Mesothelial cell of epicardium (in vitro differentiated cells): ENCODE measurements around the gene PPP4R2. TPM values are rescaled to one million over a fixed set of nuclear protein-coding genes. Genes with fewer than 3 reads are reported as not detected.

Experiments used
- DNase-seq, 2 experiments: peaks; one replicate each; pipeline ENCODE4 v3.0.0; 2021; ENCODE audit warnings: low spot score in 2 of 2; ENCODE audit not compliant: unreplicated experiment in 2 of 2
- H3K27ac Mint-ChIP-seq: 2 replicates; pipeline ENCODE4 v1.8.0; 2021; ENCODE audit warnings: mixed read lengths
- H3K27me3 Mint-ChIP-seq: 2 replicates; pipeline ENCODE4 v1.8.0; 2021; ENCODE audit warnings: low read depth, mixed read lengths
- H3K36me3 Mint-ChIP-seq: 2 replicates; pipeline ENCODE4 v1.8.0; 2021; ENCODE audit warnings: mixed read lengths
- H3K4me1 Mint-ChIP-seq: 2 replicates; pipeline ENCODE4 v1.8.0; 2021; ENCODE audit warnings: mixed read lengths
- H3K4me3 Mint-ChIP-seq: 2 replicates; pipeline ENCODE4 v1.8.0; 2021; ENCODE audit warnings: mild to moderate bottlenecking, moderate library complexity, mixed read lengths
- H3K9me3 Mint-ChIP-seq: 2 replicates; pipeline ENCODE4 v1.8.0; 2021; ENCODE audit warnings: mixed read lengths
- total RNA-seq: library from RNA; stranded (reverse); gene quantifications from 3 replicates; pipeline ENCODE4 v1.2.1, GENCODE V29; 2021
- TF ChIP-seq, protein P1 (sequence below): fragments of 200-600 bp; sonication (generic); IDR thresholded peaks from one replicate; pipeline ENCODE4 v1.5.0; 2021; ENCODE audit warnings: antibody characterized with exemption; ENCODE audit not compliant: unreplicated experiment

The PPP4R2 gene
- total RNA-seq, 1 donor from 2014 or later = 111 TPM

- DNase-seq = no peak
- Mint-ChIP-seq H3K36me3 (peaks cover 7% of the 10 kb centered on the region), H3K4me3 (no peak overlapping the region), H3K27ac (no peak overlapping the region), H3K9me3 (no peaks in the 10 kb centered on the region), H3K27me3 (no peaks in the 10 kb centered on the region), H3K4me1 (peaks cover 5% of the 10 kb centered on the region)
- TF ChIP-seq, protein P1, sequence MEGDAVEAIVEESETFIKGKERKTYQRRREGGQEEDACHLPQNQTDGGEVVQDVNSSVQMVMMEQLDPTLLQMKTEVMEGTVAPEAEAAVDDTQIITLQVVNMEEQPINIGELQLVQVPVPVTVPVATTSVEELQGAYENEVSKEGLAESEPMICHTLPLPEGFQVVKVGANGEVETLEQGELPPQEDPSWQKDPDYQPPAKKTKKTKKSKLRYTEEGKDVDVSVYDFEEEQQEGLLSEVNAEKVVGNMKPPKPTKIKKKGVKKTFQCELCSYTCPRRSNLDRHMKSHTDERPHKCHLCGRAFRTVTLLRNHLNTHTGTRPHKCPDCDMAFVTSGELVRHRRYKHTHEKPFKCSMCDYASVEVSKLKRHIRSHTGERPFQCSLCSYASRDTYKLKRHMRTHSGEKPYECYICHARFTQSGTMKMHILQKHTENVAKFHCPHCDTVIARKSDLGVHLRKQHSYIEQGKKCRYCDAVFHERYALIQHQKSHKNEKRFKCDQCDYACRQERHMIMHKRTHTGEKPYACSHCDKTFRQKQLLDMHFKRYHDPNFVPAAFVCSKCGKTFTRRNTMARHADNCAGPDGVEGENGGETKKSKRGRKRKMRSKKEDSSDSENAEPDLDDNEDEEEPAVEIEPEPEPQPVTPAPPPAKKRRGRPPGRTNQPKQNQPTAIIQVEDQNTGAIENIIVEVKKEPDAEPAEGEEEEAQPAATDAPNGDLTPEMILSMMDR = no peak
These were observed 34.9 kb upstream of the PPP4R2 start for GRCh38 chr3:72961752-72962151.

DNA sequence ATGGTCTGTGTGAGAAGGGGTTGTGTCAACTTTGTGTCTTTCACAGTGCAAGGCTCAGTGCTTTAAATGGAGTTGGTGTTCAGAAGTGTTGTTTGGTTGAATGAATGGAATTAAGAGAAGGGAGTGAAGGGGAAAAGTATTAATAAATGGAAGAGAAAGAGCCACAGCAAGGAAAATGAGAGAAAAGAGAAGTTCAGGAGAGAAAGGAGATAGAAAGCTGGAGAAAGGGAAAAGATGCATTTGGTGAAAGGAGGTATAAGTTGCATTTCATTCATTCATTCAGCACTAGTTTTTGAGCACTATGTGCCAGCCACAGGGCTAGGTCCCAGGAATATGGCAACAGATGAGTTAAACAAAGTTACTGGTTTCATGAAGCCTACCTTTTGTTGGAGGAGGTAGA, 34.3 kb upstream of the PPP4R2 start:
- no peak for DNase-seq
- TF ChIP-seq, protein P1 = no peak
- Mint-ChIP-seq H3K27ac (no peak overlapping the region), H3K4me1 (peaks cover 3% of the 10 kb centered on the region), H3K9me3 (no peaks in the 10 kb centered on the region), H3K4me3 (no peak overlapping the region), H3K27me3 (no peaks in the 10 kb centered on the region), H3K36me3 (peaks cover 6% of the 10 kb centered on the region)

DNA sequence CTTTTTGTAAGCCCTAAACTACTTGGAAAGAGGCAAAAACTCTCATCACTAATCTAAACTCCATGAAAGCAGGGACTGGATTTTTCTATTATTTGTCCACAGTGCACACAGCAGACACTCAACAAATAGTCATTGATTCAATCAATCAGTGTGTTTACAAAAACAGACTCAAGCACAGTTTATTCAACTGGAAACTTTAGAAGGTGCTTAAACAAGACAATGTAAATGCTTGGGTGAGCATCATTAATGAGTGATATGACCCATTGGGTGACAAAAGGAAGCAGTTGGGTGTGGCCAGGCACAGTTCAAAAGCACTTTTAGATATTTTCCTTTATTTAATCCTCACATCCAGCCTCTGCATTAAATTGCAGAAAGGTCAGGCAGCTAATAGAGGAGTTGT, 32.0 kb upstream of the PPP4R2 start:
- Mint-ChIP-seq H3K4me1 (peaks cover 1% of the 10 kb centered on the region), H3K27ac (no peak overlapping the region), H3K27me3 (no peaks in the 10 kb centered on the region), H3K9me3 (no peaks in the 10 kb centered on the region), H3K4me3 (no peak overlapping the region), H3K36me3 (peaks cover 15% of the 10 kb centered on the region)
- DNase-seq = no peak
- TF ChIP-seq, protein P1 = no peak

- DNase-seq = no peak
- no peak overlapping the region for H3K4me3 Mint-ChIP-seq
- H3K27ac Mint-ChIP-seq = no peak overlapping the region
- H3K4me1 Mint-ChIP-seq = peaks cover 5% of the 10 kb centered on the region
- no peaks in the 10 kb centered on the region for H3K27me3 Mint-ChIP-seq
- TF ChIP-seq, protein P1 = no peak
- no peaks in the 10 kb centered on the region for H3K9me3 Mint-ChIP-seq
- peaks cover 13% of the 10 kb centered on the region for H3K36me3 Mint-ChIP-seq
These were observed 28.3 kb upstream of the PPP4R2 start for GRCh38 chr3:72968266-72968664.

DNA sequence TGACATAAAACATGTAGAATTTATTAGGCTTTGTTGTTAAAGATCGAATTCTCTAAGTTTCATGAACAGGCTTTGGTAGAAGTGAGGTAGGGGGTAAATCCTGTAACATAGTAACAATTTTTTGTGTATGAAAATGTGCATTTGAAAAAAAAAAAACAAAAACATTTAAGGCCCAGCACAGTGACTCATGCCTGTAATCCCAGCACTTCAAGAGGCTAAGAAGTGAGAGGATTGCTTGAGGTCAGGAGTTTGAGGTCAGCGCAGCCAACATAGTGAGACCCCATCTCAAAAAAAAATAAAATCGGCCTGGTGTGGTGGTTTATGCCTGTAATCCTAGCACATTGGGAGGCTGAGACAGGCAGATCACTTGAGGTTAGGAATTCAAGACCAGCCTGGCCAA, 26.8 kb upstream of the PPP4R2 start:
- H3K4me1 Mint-ChIP-seq = peaks cover 14% of the 10 kb centered on the region
- no peak overlapping the region for H3K27ac Mint-ChIP-seq
- H3K27me3 Mint-ChIP-seq = no peaks in the 10 kb centered on the region
- TF ChIP-seq, protein P1 = no peak
- H3K36me3 Mint-ChIP-seq = peaks cover 13% of the 10 kb centered on the region
- no peaks in the 10 kb centered on the region for H3K9me3 Mint-ChIP-seq
- H3K4me3 Mint-ChIP-seq = no peak overlapping the region
- no peak for DNase-seq

DNA sequence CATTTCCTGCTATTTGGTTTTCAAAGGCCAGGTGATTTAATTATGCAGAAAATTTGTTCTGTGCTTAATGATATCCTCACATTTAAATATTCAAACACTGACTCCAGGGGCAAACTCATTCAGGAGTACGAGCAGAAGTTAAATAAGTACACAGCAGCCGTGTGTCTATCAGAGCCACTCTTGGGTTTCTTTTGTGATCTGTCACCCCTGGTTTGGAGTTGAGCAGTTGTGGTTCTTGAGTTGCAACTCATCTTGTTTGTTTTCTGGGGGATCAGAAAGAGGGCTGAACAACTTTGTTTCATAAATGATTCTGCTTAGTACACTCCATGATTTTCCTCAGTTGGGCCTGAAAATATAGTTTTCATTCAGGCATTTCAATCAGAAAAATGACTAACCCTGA, 25.7 kb upstream of the PPP4R2 start:
- peaks cover 14% of the 10 kb centered on the region for H3K4me1 Mint-ChIP-seq
- no peak overlapping the region for H3K27ac Mint-ChIP-seq
- H3K9me3 Mint-ChIP-seq = no peaks in the 10 kb centered on the region
- H3K36me3 Mint-ChIP-seq = peaks cover 13% of the 10 kb centered on the region
- no peaks in the 10 kb centered on the region for H3K27me3 Mint-ChIP-seq
- TF ChIP-seq, protein P1 = no peak
- DNase-seq = no peak
- H3K4me3 Mint-ChIP-seq = no peak overlapping the region
